GM12878 (cell line): ENCODE measurements around the gene GRK1. TPM values are rescaled to one million over a fixed set of nuclear protein-coding genes. Genes with fewer than 3 reads are reported as not detected.

Source experiments
- ATAC-seq: fragments of 200-7000 bp; cut with Tn5 transposase; 3 replicates; pipeline ENCODE4 v1.9.1; 2020; ENCODE audit warnings: mild to moderate bottlenecking, moderate library complexity
- BruUV-seq: library from RNA; stranded (reverse); fragments of 400-500 nt; replicated peaks from 2 replicates; lab custom pipeline; 2021; lab: Mats Ljungman, UMichigan
- CTCF ChIA-PET: fragments of 300-600 bp; sonication (Branson Sonifier 250); formaldehyde crosslinking; extraction: SDS; loops from one replicate; lab custom pipeline; 2021; ENCODE audit warnings: inconsistent platforms; lab: Yijun Ruan, JAX
- POLR2A ChIA-PET: fragments of 350-600 bp; formaldehyde crosslinking; extraction: SDS; loops from one replicate; lab custom pipeline; 2021; ENCODE audit warnings: inconsistent platforms; lab: Charles Lee
- RAD21 ChIA-PET: fragments of 300-600 bp; sonication (Branson Sonifier 250); formaldehyde crosslinking; loops from one replicate; lab custom pipeline; 2023; ENCODE audit warnings: antibody characterized with exemption; ENCODE audit not compliant: unreplicated experiment; lab: Charles Lee
- SMC1A ChIA-PET: fragments of 300-600 bp; sonication (Branson Sonifier 250); formaldehyde crosslinking; loops from one replicate; lab custom pipeline; 2023; ENCODE audit not compliant: unreplicated experiment, uncharacterized antibody; lab: Charles Lee
- DNase-seq: peaks from one replicate; pipeline ENCODE4 v3.0.0-alpha.2; 2011; ENCODE audit warnings: low read depth, low spot score
- FAIRE-seq: peaks from 3 replicates; lab custom pipeline; 2011; peaks lifted over from hg19 to GRCh38; lab: Jason Lieb, UNC
- H2AFZ ChIP-seq: 2 replicates; pipeline ENCODE4 v1.6.0; 2011; ENCODE audit warnings: low read depth, low read length, control low read depth; ENCODE audit not compliant: control insufficient read depth
- H3K27ac ChIP-seq: 2 replicates; pipeline ENCODE4 v1.5.1; 2011; ENCODE audit warnings: control low read depth; ENCODE audit not compliant: control insufficient read depth, insufficient read depth
- H3K27me3 ChIP-seq, 2 experiments: replicated peaks in 1 of 2; 2 replicates each; pipeline versions ENCODE4 v1.6.0 to v1.6.1; 2011; ENCODE audit warnings: low read length in 1 of 2; ENCODE audit not compliant: control insufficient read depth in 2 of 2, insufficient read depth in 2 of 2
- H3K36me3 ChIP-seq, 2 experiments: 2 replicates each; pipeline ENCODE4 v1.5.1; 2011; ENCODE audit warnings: low read length in 1 of 2; ENCODE audit not compliant: control insufficient read depth in 2 of 2, insufficient read depth in 2 of 2
- H3K4me1 ChIP-seq: 2 replicates; pipeline ENCODE4 v1.6.1; 2011; ENCODE audit warnings: mild to moderate bottlenecking, low read length, moderate library complexity, mixed read lengths; ENCODE audit not compliant: control insufficient read depth, insufficient read depth
- H3K4me2 ChIP-seq: 2 replicates; pipeline ENCODE4 v1.6.0; 2011; ENCODE audit warnings: control low read depth; ENCODE audit not compliant: control insufficient read depth, insufficient read depth
- H3K4me3 ChIP-seq: fragments of 200-600 bp; sonication (generic); 2 replicates; pipeline ENCODE4 v1.5.1; 2016
- H3K79me2 ChIP-seq: 2 replicates; pipeline ENCODE4 v1.6.0; 2011; ENCODE audit warnings: low read length; ENCODE audit not compliant: control insufficient read depth, insufficient read depth
- H3K9ac ChIP-seq: 2 replicates; pipeline ENCODE4 v1.8.0; 2011; ENCODE audit warnings: low read length, control low read depth, mixed read lengths; ENCODE audit not compliant: control insufficient read depth, insufficient read depth
- H3K9me3 ChIP-seq: replicated peaks from 3 replicates; pipeline ENCODE4 v1.5.1; 2011; ENCODE audit warnings: mild to moderate bottlenecking, low read length; ENCODE audit not compliant: control insufficient read depth, insufficient read depth
- H4K20me1 ChIP-seq: 2 replicates; pipeline ENCODE4 v1.6.0; 2011; ENCODE audit not compliant: control insufficient read depth, insufficient read depth
- BACH1 ChIP-seq: fragments of 450-650 bp; IDR thresholded peaks from 2 replicates; pipeline ENCODE4 v1.6.1; 2017; ENCODE audit warnings: mild to moderate bottlenecking, borderline replicate concordance
- ETV6 ChIP-seq, 2 experiments: fragments of 450-650 bp in 1 of 2; IDR thresholded peaks in 1 of 2; conservative IDR thresholded peaks in 1 of 2; 2 replicates each; pipeline ENCODE4 v1.6.1; 2014; ENCODE audit warnings: antibody characterized with exemption in 1 of 2, borderline replicate concordance in 1 of 2, low read depth in 1 of 2, mild to moderate bottlenecking in 1 of 2, moderate library complexity in 1 of 2
- MEF2A ChIP-seq: IDR thresholded peaks from 2 replicates; pipeline ENCODE4 v1.6.1; 2011; ENCODE audit warnings: low read depth, mild to moderate bottlenecking, low read length, moderate library complexity; ENCODE audit not compliant: insufficient read depth
- MEF2B ChIP-seq: fragments of 450-650 bp; IDR thresholded peaks from 2 replicates; pipeline ENCODE4 v1.6.1; 2018; ENCODE audit warnings: mild to moderate bottlenecking, moderate library complexity; ENCODE audit not compliant: partially characterized antibody, poor library complexity, severe bottlenecking
- NFXL1 ChIP-seq: fragments of 450-650 bp; IDR thresholded peaks from 2 replicates; pipeline ENCODE4 v1.6.1; 2017; ENCODE audit warnings: antibody characterized with exemption, mild to moderate bottlenecking, borderline replicate concordance
- POU2F2 ChIP-seq: IDR thresholded peaks from 3 replicates; pipeline ENCODE4 v1.6.1; 2011; ENCODE audit warnings: low read depth, mild to moderate bottlenecking, low read length, borderline replicate concordance
- RUNX3 ChIP-seq: IDR thresholded peaks from 2 replicates; pipeline ENCODE4 v1.6.1; 2012; ENCODE audit warnings: low read length, inconsistent platforms
- SUPT20H ChIP-seq: IDR thresholded peaks from 2 replicates; pipeline ENCODE4 v1.6.1; 2011; ENCODE audit warnings: low read depth, mild to moderate bottlenecking, low read length, moderate library complexity, borderline replicate concordance; ENCODE audit not compliant: control insufficient read depth
- TCF7 ChIP-seq: IDR thresholded peaks from 2 replicates; pipeline ENCODE4 v1.6.1; 2014; ENCODE audit warnings: antibody characterized with exemption, borderline replicate concordance
- WGBS: methylation state at CpG from one replicate; pipeline ENCODE4 v1.1.6; 2016; ENCODE audit warnings: low lambda C conversion rate; ENCODE audit not compliant: insufficient replicate concordance, insufficient coverage; ENCODE audit errors: missing lambda C conversion rate; 5-methylcytosine and 5-hydroxymethylcytosine counted together
- in situ Hi-C: fragments of 300-500 bp; cut with MboI; formaldehyde crosslinking; loops from 9 replicates; pipeline ENCODE4 v1.14.3; 2018; ENCODE audit warnings: mixed read lengths
- intact Hi-C: fragments of 100-400 bp; cut with micrococcal nuclease; formaldehyde crosslinking; loops from one replicate; pipeline ENCODE4 v1.14.2; 2022; ENCODE audit not compliant: unreplicated experiment
- polyA plus RNA-seq, 11 experiments: library from polyadenylated mRNA; depleted of rRNA in 4 of 11; unstranded in 6 of 11; stranded (reverse) in 5 of 11; fragments of >200 nt; fragmentation: Nextera tagmentation in 4 of 11; fragmentation: Illumina TruSeq in 1 of 11; extraction: Ambion mirVana in 4 of 11; extraction: Trizol in 1 of 11; gene quantifications; 1 replicate in 1 of 11; 2 replicates in 10 of 11; pipeline versions ENCODE4 v1.2.1 to v1.2.3, GENCODE V29; 2011 to 2016; ENCODE audit warnings: inconsistent platforms in 2 of 11, missing spikeins in 2 of 11, low read depth in 1 of 11
- total RNA-seq, 4 experiments: library from RNA; depleted of rRNA in 3 of 4; stranded (reverse); fragments of >200 nt in 3 of 4; fragmentation: Illumina TruSeq in 1 of 4; extraction: Trizol in 1 of 4; gene quantifications; 2 replicates each; pipeline versions ENCODE4 v1.2.1 to v1.2.3, GENCODE V29; 2013 to 2021
- TF ChIP-seq, protein P1 (sequence below): fragments of 450-650 bp; IDR thresholded peaks from 2 replicates; pipeline ENCODE4 v1.6.1; 2017; ENCODE audit warnings: mild to moderate bottlenecking, low read depth, inconsistent platforms; ENCODE audit not compliant: poor library complexity, severe bottlenecking
- TF ChIP-seq, protein P2 (sequence below): fragments of 450-650 bp; IDR thresholded peaks from 2 replicates; pipeline ENCODE4 v1.6.1; 2017; ENCODE audit warnings: antibody characterized with exemption, mild to moderate bottlenecking, moderate library complexity

The GRK1 gene
- total and polyA plus RNA-seq, 10 of the 15 experiments (the other 5 are each of a cell fraction or from before 2014, with no cell fraction given), result under 0.01 to 0.04 TPM; not detected in 8

DNA sequence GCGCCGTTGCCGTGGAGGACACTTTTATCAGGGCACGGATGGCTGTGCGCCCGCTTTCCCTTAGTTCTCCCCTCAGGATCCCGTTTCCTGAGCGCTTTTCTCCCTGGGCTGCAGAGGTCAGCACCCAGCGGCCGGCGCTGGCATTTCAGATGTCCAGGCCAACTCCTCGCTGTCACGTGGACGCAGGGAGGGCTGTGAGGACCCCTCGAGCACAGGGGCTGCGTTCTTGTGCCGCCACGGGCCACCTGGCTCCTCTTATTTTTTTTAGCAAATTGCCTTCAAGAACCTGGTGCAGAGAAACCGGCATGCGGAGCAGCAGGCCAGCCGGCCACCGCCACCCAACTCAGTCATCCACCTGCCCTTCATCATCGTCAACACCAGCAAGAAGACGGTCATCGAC, 31.3 kb upstream of the GRK1 start (continued):
- TF ChIP-seq, protein P1, sequence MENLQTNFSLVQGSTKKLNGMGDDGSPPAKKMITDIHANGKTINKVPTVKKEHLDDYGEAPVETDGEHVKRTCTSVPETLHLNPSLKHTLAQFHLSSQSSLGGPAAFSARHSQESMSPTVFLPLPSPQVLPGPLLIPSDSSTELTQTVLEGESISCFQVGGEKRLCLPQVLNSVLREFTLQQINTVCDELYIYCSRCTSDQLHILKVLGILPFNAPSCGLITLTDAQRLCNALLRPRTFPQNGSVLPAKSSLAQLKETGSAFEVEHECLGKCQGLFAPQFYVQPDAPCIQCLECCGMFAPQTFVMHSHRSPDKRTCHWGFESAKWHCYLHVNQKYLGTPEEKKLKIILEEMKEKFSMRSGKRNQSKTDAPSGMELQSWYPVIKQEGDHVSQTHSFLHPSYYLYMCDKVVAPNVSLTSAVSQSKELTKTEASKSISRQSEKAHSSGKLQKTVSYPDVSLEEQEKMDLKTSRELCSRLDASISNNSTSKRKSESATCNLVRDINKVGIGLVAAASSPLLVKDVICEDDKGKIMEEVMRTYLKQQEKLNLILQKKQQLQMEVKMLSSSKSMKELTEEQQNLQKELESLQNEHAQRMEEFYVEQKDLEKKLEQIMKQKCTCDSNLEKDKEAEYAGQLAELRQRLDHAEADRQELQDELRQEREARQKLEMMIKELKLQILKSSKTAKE, result no peak
- TF ChIP-seq NFXL1 (no peak), MEF2B (no peak)

DNA sequence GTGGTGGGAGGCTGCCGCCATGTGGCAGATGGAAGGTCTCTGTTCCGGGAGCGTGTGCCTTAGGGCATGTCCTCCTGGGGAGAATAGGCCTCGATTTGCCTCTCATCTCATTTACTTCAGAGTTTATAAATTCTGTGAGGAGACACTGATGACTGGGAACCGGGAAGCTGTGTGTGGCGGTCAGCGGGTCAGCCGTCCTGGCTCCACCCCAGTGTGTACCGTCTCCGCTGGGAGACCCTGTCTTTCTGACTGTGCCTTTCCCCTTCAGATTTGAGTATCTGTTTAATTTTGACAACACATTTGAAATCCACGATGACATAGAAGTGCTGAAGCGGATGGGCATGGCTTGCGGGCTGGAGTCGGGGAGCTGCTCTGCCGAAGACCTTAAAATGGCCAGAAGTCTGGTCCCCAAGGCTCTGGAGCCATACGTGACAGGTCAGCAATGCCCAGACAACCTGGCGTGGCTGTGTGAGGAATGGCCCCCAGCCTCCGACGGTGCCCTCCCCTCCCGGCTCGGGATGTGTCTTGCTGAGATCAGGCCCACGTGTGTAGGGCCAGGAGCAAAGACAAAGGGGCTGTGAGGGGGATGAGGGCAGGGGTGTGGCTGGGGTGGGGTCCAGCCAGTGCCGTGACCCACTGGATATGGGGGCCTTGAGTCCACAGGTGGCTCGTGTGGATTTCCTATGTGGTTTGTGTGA, 30.6 kb upstream of the GRK1 start:
- WGBS, result 96% methylated on average over 24 of the region's 24 CpGs
- Histone ChIP-seq H3K4me2 (no peak overlapping the region), H3K4me3 (no peak overlapping the region), H3K27ac (no peak overlapping the region), H2AFZ (no peak overlapping the region), H3K9ac (no peak overlapping the region), H3K27me3 (no peaks in the 10 kb centered on the region)
- no TSS peak for BruUV-seq
- RAD21 ChIA-PET, result no interaction called here
- DNase-seq, result no peak
- FAIRE-seq, result no peak
- TF ChIP-seq POU2F2 (no peak), ETV6 (conservative IDR thresholded peaks at IDR 0.05 in 1 of 2, IDR thresholded peaks at IDR 0.05 in 1 of 2; ENCODE audit: borderline replicate concordance in 1 of 2, low read depth in 1 of 2) (no peak), BACH1 (no peak), RUNX3 (no peak), TCF7 (no peak), MEF2A (no peak), SUPT20H (no peak)
- TF ChIP-seq, protein P2, sequence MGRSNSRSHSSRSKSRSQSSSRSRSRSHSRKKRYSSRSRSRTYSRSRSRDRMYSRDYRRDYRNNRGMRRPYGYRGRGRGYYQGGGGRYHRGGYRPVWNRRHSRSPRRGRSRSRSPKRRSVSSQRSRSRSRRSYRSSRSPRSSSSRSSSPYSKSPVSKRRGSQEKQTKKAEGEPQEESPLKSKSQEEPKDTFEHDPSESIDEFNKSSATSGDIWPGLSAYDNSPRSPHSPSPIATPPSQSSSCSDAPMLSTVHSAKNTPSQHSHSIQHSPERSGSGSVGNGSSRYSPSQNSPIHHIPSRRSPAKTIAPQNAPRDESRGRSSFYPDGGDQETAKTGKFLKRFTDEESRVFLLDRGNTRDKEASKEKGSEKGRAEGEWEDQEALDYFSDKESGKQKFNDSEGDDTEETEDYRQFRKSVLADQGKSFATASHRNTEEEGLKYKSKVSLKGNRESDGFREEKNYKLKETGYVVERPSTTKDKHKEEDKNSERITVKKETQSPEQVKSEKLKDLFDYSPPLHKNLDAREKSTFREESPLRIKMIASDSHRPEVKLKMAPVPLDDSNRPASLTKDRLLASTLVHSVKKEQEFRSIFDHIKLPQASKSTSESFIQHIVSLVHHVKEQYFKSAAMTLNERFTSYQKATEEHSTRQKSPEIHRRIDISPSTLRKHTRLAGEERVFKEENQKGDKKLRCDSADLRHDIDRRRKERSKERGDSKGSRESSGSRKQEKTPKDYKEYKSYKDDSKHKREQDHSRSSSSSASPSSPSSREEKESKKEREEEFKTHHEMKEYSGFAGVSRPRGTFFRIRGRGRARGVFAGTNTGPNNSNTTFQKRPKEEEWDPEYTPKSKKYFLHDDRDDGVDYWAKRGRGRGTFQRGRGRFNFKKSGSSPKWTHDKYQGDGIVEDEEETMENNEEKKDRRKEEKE, result no peak
- TF ChIP-seq, all 136 proteins: peak for 0
- CTCF ChIA-PET, result no interaction called here
- no peaks in the 10 kb centered on the region for H3K9me3 ChIP-seq
- no peaks in the 10 kb centered on the region for H3K4me1 ChIP-seq
- H4K20me1 ChIP-seq, result no peaks in the 10 kb centered on the region
- POLR2A ChIA-PET, result no interaction called here
- in situ Hi-C loops (no loop called here), intact Hi-C loops (no loop called here)
- peaks cover 44 to 48% of the 10 kb centered on the region in 2 experiments for H3K36me3 ChIP-seq
- SMC1A ChIA-PET, result no interaction called here
- no peaks in the 10 kb centered on the region for H3K79me2 ChIP-seq
- no peak for ATAC-seq
